K562 (cell line): ENCODE results near the gene SLCO3A1. TPM values are rescaled to one million over a fixed set of nuclear protein-coding genes. Genes with fewer than 3 reads are reported as not detected.

Experiments
- ATAC-seq: fragments of 200-7000 bp; cut with Tn5 transposase; 3 replicates; pipeline ENCODE4 v1.9.1; 2020; ENCODE audit warnings: moderate library complexity
- BruUV-seq: library from RNA; stranded (reverse); fragments of 400-500 nt; replicated peaks from 2 replicates; lab custom pipeline; 2021; lab: Mats Ljungman, UMichigan
- CTCF ChIA-PET: fragments of 300-600 bp; formaldehyde crosslinking; extraction: SDS; loops from one replicate; lab custom pipeline; 2021; ENCODE audit warnings: low intra/inter-chr PET ratio; lab: Yijun Ruan, JAX
- POLR2A ChIA-PET: fragments of 300-600, 350-650 bp; sonication (Branson Sonifier 250); formaldehyde crosslinking; extraction: SDS; loops from one replicate; lab custom pipeline; 2021; ENCODE audit warnings: antibody characterized with exemption, inconsistent platforms; lab: Yijun Ruan, JAX
- DNase-seq, 4 experiments: peaks; one replicate each; pipeline versions ENCODE4 v3.0.0 to v3.0.0-alpha.2; 2011 to 2018; ENCODE audit warnings: low spot score in 3 of 4, mixed read lengths in 3 of 4; ENCODE audit errors: extremely low read depth in 1 of 4
- FAIRE-seq: peaks from 2 replicates; lab custom pipeline; 2011; peaks lifted over from hg19 to GRCh38; lab: Jason Lieb, UNC
- H2AFZ ChIP-seq: 2 replicates; pipeline ENCODE4 v1.6.0; 2011; ENCODE audit warnings: low read depth, low read length, control low read depth, inconsistent platforms
- H3K27ac ChIP-seq: fragments of 200-600 bp; 3 replicates; pipeline ENCODE4 v1.8.0; 2011; ENCODE audit warnings: low read depth, mild to moderate bottlenecking, control low read depth, inconsistent platforms, low read length, moderate library complexity, mixed read lengths; ENCODE audit errors: extremely low read depth
- H3K27me3 ChIP-seq, 2 experiments: fragments of 300-600 bp in 1 of 2; 2 replicates in 1 of 2; 3 replicates in 1 of 2; pipeline versions ENCODE4 v1.6.0 to v1.8.0; 2011; ENCODE audit warnings: inconsistent platforms in 2 of 2, low read length in 2 of 2, mild to moderate bottlenecking in 1 of 2, mixed read lengths in 1 of 2, moderate library complexity in 1 of 2; ENCODE audit not compliant: control insufficient read depth in 2 of 2, insufficient read depth in 2 of 2
- H3K36me3 ChIP-seq: fragments of 300-600 bp; 3 replicates; pipeline ENCODE4 v1.8.0; 2011; ENCODE audit warnings: mild to moderate bottlenecking, low read length, inconsistent platforms; ENCODE audit not compliant: control insufficient read depth, insufficient read depth
- H3K4me1 ChIP-seq, 2 experiments: fragments of 200-600 bp in 1 of 2; replicated peaks in 1 of 2; 2 replicates in 1 of 2; 3 replicates in 1 of 2; pipeline versions ENCODE4 v1.5.1 to v1.8.0; 2011; ENCODE audit warnings: inconsistent platforms in 2 of 2, low read length in 2 of 2, mild to moderate bottlenecking in 1 of 2, mixed read lengths in 1 of 2, moderate library complexity in 1 of 2; ENCODE audit not compliant: control insufficient read depth in 2 of 2, insufficient read depth in 2 of 2
- H3K4me2 ChIP-seq: 2 replicates; pipeline ENCODE4 v1.6.1; 2011; ENCODE audit warnings: low read length, control low read depth, inconsistent platforms, mixed read lengths; ENCODE audit not compliant: insufficient read depth
- H3K4me3 ChIP-seq: fragments of 200-600 bp; sonication (generic), shearing (Covaris generic); 2 replicates; pipeline ENCODE4 v1.5.1; 2016; ENCODE audit warnings: control low read depth, inconsistent platforms
- H3K79me2 ChIP-seq: fragments of 200-600 bp; 3 replicates; pipeline ENCODE4 v1.8.0; 2011; ENCODE audit warnings: low read length, inconsistent platforms; ENCODE audit not compliant: control insufficient read depth, insufficient read depth
- H3K9ac ChIP-seq, 2 experiments: 2 replicates each; pipeline versions ENCODE4 v1.6.0 to v1.6.1; 2011; ENCODE audit warnings: low read depth in 2 of 2, low read length in 2 of 2, control low read depth in 1 of 2, inconsistent platforms in 1 of 2, mild to moderate bottlenecking in 1 of 2, mixed read lengths in 1 of 2; ENCODE audit not compliant: insufficient read depth in 1 of 2
- H3K9me1 ChIP-seq: one replicate; pipeline ENCODE4 v1.6.0; 2011; ENCODE audit warnings: inconsistent platforms, mild to moderate bottlenecking, low read length, moderate library complexity; ENCODE audit not compliant: control insufficient read depth, insufficient read depth
- H3K9me3 ChIP-seq: replicated peaks from 2 replicates; pipeline ENCODE4 v1.5.1; 2011; ENCODE audit warnings: low read depth, low read length, inconsistent platforms; ENCODE audit not compliant: control insufficient read depth, insufficient read depth
- H4K20me1 ChIP-seq: replicated peaks from 2 replicates; pipeline ENCODE4 v1.6.1; 2011; ENCODE audit warnings: low read length, inconsistent platforms, mixed read lengths; ENCODE audit not compliant: control insufficient read depth, insufficient read depth
- ARID1B ChIP-seq: fragments of 450-650 bp; IDR thresholded peaks from 2 replicates; pipeline ENCODE4 v1.6.1; 2016; ENCODE audit warnings: antibody characterized with exemption, mild to moderate bottlenecking, inconsistent platforms
- GTF2E2 ChIP-seq: fragments of 200-800 bp; sonication (Bioruptor generic); IDR thresholded peaks from 2 replicates; pipeline ENCODE4 v1.6.1; 2016; ENCODE audit warnings: missing genetic modification characterization, missing compliant biosample characterization
- KDM1A ChIP-seq, 2 experiments: fragments of 450-650 bp; IDR thresholded peaks; 2 replicates each; pipeline ENCODE4 v1.6.1; 2016; ENCODE audit warnings: mild to moderate bottlenecking in 2 of 2
- RBFOX2 ChIP-seq: fragments of 200-400 bp; formaldehyde crosslinking; IDR thresholded peaks from 2 replicates; pipeline ENCODE4 v1.6.1; 2017; ENCODE audit warnings: low read depth, mild to moderate bottlenecking, low read length, moderate library complexity
- SPI1 ChIP-seq: IDR thresholded peaks from 2 replicates; pipeline ENCODE4 v1.6.1; 2011; ENCODE audit warnings: low read depth, low read length, control low read depth, borderline replicate concordance
- ZKSCAN1 ChIP-seq: fragments of 150-350 bp; IDR thresholded peaks from 2 replicates; pipeline ENCODE4 v1.6.1; 2016; ENCODE audit warnings: low read depth, low read length
- ZNF24 ChIP-seq: fragments of 450-650 bp; IDR thresholded peaks from 2 replicates; pipeline ENCODE4 v1.6.1; 2016
- ZSCAN29 ChIP-seq: fragments of 450-650 bp; IDR thresholded peaks from 2 replicates; pipeline ENCODE4 v1.6.1; 2017
- WGBS: fragments of 100-300 bp; shearing (Covaris generic); methylation state at CpG from one replicate; pipeline ENCODE4 v1.1.6; 2016; ENCODE audit warnings: low coverage, mixed read lengths; ENCODE audit not compliant: insufficient coverage; ENCODE audit errors: missing lambda C conversion rate; 5-methylcytosine and 5-hydroxymethylcytosine counted together
- in situ Hi-C: fragments of 300-500 bp; cut with MboI; formaldehyde crosslinking; loops from 4 replicates; pipeline ENCODE4 v1.15.0; 2018; ENCODE audit warnings: inconsistent platforms, mixed read lengths
- intact Hi-C: fragments of 100-400 bp; cut with micrococcal nuclease; formaldehyde crosslinking; loops from 2 replicates; pipeline ENCODE4 v1.14.2; 2022
- polyA plus RNA-seq, 8 experiments: library from polyadenylated mRNA; depleted of rRNA in 4 of 8; stranded (reverse) in 5 of 8; unstranded in 3 of 8; fragments of >200 nt; fragmentation: Nextera tagmentation in 2 of 8; fragmentation: Illumina TruSeq in 1 of 8; extraction: Ambion mirVana in 2 of 8; extraction: Trizol in 1 of 8; gene quantifications; 2 replicates each; pipeline versions ENCODE4 v1.2.1 to v1.2.3, GENCODE V29; 2011 to 2014; ENCODE audit warnings: inconsistent platforms in 1 of 8, missing spikeins in 1 of 8
- total RNA-seq, 7 experiments: library from RNA; depleted of rRNA in 6 of 7; stranded (reverse); fragments of >200 nt in 6 of 7; fragmentation: Illumina TruSeq in 2 of 7; extraction: Trizol in 2 of 7; gene quantifications; 2 replicates each; pipeline versions ENCODE4 v1.2.1 to v1.2.3, GENCODE V29; 2011 to 2021; ENCODE audit warnings: low replicate concordance in 1 of 7
- TF ChIP-seq, protein P1 (sequence below): fragments of 450-650 bp; IDR thresholded peaks from 2 replicates; pipeline ENCODE4 v1.6.1; 2018; ENCODE audit not compliant: partially characterized antibody
- TF ChIP-seq, protein P2 (sequence below), 3 experiments: IDR thresholded peaks in 2 of 3; conservative IDR thresholded peaks in 1 of 3; 2 replicates each; pipeline ENCODE4 v1.5.1; 2011 to 2012; ENCODE audit warnings: low read length in 3 of 3, mild to moderate bottlenecking in 3 of 3, control low read depth in 2 of 3, improper control_type of control experiment in 1 of 3, inconsistent platforms in 1 of 3, low read depth in 1 of 3, mixed read lengths in 1 of 3, moderate library complexity in 1 of 3; ENCODE audit not compliant: insufficient read depth in 2 of 3

The SLCO3A1 gene
- total and polyA plus RNA-seq, 9 of the 15 experiments (the other 6 are each of a cell fraction or from before 2014, with no cell fraction given) = 0.01 to 0.84 (median 0.06) TPM; not detected in 3

DNA sequence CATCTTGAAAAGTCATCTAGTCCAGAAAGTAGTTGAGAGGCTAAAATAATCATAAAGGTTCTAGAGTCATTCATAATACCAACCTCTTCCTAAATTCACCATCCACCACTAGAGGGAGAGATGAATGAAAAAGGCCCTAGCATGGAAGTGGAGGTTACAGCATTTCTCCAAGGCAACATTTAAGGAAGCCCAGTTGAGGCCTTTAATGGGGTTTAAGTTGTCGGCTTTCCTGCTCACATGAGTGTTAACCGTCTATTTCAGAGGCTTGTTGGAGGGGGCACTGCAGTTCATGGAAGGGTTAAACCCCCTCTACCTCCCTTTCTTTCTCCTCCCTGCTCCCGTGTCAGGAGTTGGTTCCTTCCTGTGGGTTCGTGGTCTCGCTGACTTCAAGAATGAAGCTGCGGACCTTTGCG is 3.8 kb upstream of the SLCO3A1 start:
- intact Hi-C loops = loop anchor here (5.0 kb wide), 1 partner anchor 228 kb away; no protein-coding TSS in a partner anchor
- no peaks in the 10 kb centered on the region for H3K79me2 ChIP-seq
- H3K27me3 ChIP-seq = peaks cover 0 to 5% of the 10 kb centered on the region in 2 experiments; a peak in 3 of 5 replicates
- peaks cover 0 to 17% of the 10 kb centered on the region in 2 experiments; a peak in 2 of 5 replicates for H3K4me1 ChIP-seq
- ChIA-PET CTCF (interaction anchor here (0.5 kb wide), 1 partner anchor 662 kb away, joined by 3 read pairs; no protein-coding TSS in a partner anchor), POLR2A (no interaction called here)
- in situ Hi-C loops = no loop called here
- DNase-seq = peak in 3 of 4 experiments; percentile 10 to 23 (median 18)
- no peak overlapping the region for H3K9ac ChIP-seq
- H3K9me1 ChIP-seq = no peaks in the 10 kb centered on the region
- no peaks in the 10 kb centered on the region for H3K9me3 ChIP-seq
- no peak for TF ChIP-seq ARID1B
- no peak for TF ChIP-seq ZNF24
- TF ChIP-seq ZKSCAN1 = no peak
- TF ChIP-seq, protein P1, sequence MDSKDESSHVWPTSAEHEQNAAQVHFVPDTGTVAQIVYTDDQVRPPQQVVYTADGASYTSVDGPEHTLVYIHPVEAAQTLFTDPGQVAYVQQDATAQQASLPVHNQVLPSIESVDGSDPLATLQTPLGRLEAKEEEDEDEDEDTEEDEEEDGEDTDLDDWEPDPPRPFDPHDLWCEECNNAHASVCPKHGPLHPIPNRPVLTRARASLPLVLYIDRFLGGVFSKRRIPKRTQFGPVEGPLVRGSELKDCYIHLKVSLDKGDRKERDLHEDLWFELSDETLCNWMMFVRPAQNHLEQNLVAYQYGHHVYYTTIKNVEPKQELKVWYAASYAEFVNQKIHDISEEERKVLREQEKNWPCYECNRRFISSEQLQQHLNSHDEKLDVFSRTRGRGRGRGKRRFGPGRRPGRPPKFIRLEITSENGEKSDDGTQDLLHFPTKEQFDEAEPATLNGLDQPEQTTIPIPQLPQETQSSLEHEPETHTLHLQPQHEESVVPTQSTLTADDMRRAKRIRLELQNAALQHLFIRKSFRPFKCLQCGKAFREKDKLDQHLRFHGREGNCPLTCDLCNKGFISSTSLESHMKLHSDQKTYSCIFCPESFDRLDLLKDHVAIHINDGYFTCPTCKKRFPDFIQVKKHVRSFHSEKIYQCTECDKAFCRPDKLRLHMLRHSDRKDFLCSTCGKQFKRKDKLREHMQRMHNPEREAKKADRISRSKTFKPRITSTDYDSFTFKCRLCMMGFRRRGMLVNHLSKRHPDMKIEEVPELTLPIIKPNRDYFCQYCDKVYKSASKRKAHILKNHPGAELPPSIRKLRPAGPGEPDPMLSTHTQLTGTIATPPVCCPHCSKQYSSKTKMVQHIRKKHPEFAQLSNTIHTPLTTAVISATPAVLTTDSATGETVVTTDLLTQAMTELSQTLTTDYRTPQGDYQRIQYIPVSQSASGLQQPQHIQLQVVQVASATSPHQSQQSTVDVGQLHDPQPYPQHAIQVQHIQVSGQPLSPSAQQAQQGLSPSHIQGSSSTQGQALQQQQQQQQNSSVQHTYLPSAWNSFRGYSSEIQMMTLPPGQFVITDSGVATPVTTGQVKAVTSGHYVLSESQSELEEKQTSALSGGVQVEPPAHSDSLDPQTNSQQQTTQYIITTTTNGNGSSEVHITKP = peak; percentile 29
- no peak for TF ChIP-seq KDM1A (IDR thresholded peaks at IDR 0.05)
- no peak for TF ChIP-seq RBFOX2
- no peak for TF ChIP-seq GTF2E2 (tag)
- TF ChIP-seq, protein P2, sequence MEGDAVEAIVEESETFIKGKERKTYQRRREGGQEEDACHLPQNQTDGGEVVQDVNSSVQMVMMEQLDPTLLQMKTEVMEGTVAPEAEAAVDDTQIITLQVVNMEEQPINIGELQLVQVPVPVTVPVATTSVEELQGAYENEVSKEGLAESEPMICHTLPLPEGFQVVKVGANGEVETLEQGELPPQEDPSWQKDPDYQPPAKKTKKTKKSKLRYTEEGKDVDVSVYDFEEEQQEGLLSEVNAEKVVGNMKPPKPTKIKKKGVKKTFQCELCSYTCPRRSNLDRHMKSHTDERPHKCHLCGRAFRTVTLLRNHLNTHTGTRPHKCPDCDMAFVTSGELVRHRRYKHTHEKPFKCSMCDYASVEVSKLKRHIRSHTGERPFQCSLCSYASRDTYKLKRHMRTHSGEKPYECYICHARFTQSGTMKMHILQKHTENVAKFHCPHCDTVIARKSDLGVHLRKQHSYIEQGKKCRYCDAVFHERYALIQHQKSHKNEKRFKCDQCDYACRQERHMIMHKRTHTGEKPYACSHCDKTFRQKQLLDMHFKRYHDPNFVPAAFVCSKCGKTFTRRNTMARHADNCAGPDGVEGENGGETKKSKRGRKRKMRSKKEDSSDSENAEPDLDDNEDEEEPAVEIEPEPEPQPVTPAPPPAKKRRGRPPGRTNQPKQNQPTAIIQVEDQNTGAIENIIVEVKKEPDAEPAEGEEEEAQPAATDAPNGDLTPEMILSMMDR (IDR thresholded peaks at IDR 0.05 in 2 of 3, conservative IDR thresholded peaks at IDR 0.05 in 1 of 3; ENCODE audit: insufficient read depth in 2 of 3, low read depth in 1 of 3, low read length in 3 of 3) = peak in 2 of 3 experiments; percentile 24 to 44; a peak in 3 of 6 replicates
- no peak for TF ChIP-seq SPI1
- TF ChIP-seq ZSCAN29 = no peak
- no peaks in the 10 kb centered on the region for H3K36me3 ChIP-seq
- ATAC-seq = no peak
- BruUV-seq = no TSS peak
- peak; percentile 6 for FAIRE-seq
- H3K4me2 ChIP-seq = no peak overlapping the region
- 19% methylated on average over 3 of the region's 7 CpGs for WGBS
- no peaks in the 10 kb centered on the region for H4K20me1 ChIP-seq
- H2AFZ ChIP-seq = no peak overlapping the region
- no peak overlapping the region for H3K4me3 ChIP-seq
- H3K27ac ChIP-seq = no peak overlapping the region
